GM21515 (cell line): ENCODE results near the gene SNX22.
A peak's percentile ranks its signal among the peaks of the same experiment; 100 is the strongest.

Source experiments
- ATAC-seq: cut with Tn5 transposase; IDR thresholded peaks from one replicate; pipeline ENCODE4 v1.9.1; 2021; ENCODE audit not compliant: unreplicated experiment

Gene SNX22

DNA sequence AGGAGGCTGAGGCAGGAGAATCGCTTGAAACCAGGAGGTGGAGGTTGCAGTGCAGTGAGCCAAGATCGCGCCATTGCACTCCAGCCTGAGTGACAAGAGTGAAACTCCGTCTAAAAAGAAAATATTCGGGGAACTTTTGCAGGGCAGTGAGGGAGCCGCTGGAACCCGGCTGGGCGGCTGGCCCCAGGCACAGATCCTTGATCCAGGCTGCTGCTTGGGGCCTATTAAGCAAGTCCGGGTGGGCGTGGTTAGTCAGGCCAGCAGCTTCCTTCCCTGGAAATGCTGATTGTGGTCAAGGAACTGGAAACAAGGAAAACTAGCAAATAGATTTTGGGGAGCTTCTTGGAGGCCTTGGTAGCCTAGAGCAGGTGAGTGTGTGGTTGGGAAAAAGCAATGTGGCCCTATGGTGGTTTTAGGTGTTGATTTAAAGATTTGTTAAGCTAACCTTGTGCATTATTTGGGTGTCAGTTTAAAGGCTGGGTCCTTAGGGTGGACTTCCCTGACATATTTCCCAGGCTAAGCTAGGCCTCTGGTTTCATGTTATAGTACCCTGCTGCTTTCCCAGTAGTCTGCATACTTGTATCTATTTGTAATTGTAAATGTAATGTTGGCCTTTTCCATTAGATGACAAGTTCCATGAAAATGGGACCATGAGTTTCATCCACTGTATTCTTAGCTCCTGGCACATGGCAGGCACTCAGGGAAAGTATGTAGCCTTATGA lies 17.7 kb upstream of the SNX22 start:
- no peak for ATAC-seq

DNA sequence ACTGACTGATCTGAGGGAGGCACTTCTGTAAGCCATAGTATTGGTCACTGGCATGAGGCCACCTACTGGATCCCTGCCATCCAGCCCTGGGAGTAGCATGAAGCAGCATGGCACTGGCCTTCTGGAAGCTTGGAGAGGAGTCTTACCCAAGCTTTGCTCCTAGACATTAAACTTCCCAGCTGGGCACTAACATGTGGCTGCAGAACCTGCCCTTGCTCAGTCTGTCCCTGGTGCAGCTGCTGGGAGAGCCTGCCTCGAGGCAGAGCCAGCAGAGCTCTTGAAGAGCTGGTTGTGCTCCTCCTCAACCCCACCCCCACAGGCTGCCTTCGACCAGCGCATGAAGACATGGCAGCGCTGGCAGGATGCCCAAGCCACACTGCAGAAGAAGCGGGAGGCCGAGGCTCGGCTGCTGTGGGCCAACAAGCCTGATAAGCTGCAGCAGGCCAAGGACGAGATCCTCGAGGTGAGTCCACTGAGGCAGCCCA lies 17.1 kb upstream of the SNX22 start:
- ATAC-seq, result no peak

DNA sequence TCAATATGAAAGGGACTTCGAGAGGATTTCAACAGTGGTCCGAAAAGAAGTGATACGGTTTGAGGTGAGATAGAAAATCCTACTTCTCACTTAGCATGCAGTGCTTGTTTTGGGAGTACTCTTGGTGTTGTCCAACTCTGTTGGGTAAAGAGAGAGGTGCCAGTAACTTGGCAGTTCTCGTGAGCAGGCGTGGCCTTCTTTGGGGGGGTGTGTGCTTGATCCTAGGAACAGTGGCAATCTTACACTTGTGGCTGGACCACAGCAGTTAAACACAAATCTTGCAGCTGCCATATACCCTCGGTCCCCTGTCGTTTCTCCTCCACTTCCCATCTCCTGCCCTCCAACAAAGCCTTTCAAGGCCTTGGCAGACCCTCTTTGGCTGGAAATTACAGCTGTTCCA lies 15.2 kb upstream of the SNX22 start:
- ATAC-seq, result no peak

DNA sequence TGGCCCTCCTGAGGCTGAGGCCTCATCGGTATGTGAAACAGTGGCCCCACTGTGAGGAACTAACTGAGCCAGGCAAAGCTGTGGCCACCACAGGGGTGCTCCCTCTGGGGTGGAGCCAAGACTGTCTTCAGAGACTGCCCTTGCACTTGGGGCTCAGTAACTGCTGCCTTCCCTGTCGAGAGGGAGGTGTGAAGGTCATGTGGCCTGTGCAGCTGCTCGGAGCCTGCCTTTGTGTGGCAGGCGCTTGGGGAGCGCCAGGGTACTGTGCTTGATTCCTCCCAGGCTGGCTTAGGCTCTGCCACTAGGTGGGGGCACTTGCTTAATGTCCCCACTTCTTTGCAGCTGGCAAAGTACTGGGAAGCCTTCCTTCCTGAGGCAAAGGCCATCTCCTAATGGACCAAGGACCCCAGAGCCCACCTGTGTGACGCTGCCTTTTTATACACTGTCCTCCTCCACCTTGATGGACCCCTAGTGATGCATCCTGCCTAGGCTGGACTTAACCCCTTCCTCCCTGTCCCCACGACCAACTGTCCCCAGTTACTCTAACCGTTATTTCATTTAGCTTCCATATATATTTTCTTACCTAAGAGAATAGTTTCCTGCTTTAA lies 14.2 kb upstream of the SNX22 start:
- no peak for ATAC-seq

DNA sequence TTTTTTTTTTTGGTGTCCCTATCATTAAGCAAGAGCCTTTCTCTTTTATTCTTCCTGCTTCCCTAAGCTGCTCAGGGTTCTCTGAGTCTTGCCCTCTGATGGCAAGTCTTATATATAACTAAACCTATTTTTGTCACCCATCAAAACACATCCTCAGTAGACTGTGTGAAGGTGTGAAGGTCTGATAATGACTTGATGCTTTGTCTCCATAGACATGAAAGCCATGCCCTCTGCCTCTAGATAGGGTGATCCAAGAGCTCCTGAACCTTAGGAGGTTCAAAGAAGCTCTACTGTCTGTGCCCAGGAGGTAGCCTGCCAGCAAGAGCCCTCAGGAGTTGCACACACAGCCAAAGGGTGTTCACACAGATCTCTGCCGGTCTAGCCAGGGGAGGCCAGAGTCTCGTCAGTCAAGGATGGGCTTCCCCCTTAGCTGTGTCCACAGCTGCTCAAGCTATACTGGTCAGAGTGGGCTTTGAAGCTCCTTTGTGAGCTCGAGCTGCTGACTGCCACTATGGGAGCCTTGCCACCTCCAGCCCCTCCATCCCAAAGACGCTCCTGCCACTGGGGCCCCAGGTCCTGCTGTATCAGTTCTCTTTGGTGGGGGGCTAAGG lies 13.1 kb upstream of the SNX22 start:
- no peak for ATAC-seq

DNA sequence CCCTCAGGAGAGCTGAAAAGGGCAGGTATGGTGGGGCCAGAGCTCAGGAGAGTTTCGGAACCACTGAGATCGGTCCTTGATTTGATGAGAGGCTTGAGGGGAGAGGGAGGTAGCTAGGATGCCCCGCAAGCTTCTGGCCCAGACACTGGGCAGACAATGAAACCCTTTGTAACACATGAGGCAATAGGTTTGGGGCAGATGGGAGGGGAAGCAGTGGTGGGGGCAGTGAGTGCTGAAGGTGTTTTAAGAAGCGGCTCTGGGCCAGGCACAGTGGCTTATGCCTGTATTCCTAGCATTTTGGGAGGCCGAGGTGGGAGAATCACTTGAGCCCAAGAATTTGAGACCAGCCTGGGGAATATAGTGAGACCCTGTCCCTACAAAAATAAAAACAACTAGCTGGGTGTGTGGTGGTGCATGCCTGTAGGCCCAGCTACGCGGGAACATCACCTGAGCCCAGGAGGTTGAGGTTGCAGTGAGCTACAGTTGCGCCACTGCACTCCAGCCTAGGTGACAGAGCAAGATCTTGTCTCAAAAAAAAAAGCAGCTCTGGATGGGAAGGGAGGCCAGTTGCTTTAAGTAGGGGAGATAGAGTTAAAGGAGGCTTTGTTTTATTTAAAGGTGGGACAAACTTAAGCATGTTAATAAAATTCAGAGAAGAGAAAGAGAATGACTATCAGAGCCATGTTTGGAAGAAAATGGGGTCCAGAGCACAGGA lies 9.6 kb upstream of the SNX22 start:
- ATAC-seq, result no peak

DNA sequence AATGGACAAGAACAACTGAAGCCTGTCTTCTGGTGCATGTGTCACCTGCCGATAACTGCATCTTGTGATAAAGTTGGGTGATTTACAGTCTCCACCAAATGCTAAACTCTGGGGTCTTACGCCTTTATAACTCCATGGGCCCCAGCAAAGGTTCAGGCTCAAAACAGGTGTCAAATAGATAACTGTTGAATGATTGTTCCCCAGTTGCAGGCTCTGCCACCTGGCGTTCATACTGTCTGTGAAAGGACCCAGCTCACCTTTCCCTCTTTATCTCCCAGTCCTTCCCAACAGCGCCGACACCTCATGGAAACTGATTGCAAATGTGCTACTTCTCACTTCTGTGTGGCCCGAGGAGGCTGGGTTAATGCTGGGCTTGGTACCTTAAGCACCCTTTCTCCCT lies 8.3 kb upstream of the SNX22 start:
- no peak for ATAC-seq

DNA sequence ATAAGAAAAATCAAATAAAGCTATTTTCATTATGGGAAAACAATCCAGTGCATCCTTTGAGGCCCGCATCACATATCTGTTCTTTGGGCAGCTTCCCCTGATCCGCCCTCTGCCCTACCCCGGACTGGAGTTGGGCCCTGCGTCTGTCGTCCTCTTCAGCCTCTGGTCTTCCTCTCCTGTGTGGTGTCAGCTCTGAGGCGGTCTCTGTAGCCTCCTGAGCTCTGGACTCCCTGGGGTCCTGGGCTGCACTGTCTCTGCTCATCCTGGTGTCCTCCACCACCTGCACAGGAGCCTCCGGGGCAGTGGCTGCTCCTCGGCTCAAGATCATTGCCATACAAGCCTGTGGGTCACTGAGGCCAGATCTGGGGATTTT lies 7.4 kb upstream of the SNX22 start:
- no peak for ATAC-seq

DNA sequence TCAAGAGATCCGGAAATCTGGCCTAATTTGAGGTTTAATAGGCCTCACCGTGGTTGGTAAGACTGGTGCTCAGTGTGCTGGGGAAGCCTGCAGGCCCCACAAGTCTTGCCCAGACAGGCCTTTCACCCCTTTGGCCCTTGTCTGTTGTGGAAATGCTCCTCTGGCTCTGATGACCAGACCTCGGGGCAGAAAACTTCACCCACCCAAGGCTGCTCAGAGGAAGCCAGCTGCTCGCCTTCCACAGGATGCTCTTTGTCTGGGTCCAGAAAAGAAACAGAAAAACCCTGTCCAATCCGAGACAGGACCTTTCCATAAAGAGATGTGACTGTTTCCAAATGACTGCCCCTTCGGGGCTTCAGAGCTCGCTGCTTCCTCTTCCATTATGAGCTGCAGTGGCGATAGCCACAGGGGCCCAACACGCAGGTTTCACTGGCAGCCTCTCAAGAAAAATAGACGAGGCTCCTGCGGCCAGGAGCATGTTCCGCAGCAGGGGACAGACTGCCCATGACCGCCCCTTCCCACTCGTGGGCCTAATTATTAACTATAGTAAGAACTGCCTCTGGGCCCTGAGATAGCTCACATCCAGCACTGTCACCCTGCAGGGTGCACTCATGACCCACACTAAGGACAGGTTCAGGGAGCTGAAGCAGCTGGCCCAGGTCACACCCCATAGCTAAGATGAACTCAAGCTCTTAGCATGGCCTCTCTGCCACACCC lies 6.8 kb upstream of the SNX22 start:
- peak; percentile 64 for ATAC-seq

DNA sequence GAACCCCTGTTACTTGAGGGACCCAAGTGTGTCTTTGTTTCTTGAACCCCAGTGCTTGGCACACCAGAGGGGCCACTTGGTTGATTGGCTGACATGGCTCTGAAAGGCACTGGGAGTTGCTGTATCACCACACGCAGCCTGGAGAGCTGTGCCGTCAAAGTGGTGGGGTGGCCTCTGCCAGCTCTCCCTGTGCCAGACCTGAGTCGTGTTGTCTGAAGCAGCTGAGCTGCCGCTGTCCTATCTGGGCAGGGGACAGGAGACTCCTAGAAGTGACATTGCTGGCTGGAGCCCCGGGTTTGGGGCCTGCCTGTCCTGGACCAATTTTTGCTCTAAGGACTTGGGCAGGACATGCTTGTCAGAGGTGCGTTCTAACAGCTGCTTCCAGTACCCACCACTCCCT lies 5.5 kb upstream of the SNX22 start:
- ATAC-seq, result no peak

DNA sequence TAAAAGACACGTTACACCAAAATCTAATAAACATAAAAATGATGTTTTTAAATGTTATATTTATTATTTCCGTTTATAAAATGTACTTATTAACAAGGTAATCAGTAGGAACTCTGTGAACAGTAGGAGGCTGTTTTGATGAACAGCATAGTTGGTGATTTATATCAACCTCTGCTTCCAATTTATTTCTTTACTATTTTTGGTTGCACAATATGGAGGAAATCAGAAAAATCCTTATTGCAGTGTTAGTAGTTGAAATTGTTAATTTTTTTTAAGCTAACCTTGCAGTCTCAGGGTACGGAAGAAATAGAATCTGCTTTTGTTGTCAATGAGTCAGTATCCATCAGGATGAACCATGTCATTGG lies 5.0 kb upstream of the SNX22 start:
- no peak for ATAC-seq

DNA sequence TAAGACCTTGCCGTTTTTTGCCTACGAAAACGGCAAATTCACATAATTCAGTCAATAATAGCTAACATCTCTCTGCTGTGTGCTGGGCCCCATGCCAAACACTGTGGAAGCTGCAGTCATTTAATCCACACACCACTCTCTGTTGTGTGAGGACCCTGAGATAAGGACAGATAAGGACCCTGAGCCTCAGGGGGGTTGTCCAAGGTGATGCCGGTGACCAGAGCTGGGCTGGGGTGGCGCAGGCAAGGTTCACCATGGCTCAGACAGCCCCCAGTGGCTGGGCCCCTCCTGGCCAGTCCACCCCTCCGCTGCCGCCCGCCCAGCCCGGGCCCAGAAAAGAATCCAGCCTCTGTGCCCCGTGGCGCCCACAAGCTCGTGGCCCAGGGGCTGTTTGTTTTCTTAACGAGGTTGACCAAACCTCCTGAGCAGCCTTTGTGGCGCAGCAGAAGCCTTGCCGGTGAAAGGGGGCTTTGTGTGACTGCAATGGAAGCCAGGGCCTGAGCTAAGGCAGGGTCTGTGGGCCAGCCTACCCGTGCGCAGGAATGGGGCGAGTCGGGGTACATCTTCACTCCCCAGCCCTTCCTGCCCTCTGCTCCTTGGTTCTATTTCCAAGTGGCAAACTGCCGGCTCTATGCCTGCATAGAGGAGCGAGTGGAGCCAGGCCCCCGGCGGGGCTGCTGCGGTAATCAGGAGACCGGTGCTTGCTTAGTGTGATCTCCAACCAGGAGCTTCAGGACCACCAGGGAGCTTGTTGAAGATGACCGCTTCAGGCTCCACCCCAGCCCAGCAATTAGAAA lies 4.4 kb upstream of the SNX22 start:
- no peak for ATAC-seq

DNA sequence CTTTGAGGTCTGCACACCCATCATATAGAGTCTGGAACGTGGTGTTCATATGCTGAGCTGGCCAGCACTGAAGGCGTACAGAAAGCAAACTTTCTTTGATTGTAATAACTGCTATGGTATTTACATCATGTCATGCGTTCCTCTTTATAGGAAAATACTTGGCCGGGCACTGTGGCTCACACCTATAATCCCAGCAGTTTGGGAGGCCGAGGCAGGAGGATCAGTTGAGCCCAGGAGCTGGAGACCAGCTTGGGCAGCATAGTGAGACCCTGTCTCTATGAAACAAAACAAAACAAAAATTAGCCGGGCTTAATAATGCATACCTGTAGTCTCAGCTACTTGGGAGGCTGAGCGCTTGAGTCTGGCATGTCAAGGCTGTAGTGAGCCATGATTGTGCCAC lies 3.4 kb upstream of the SNX22 start:
- no peak for ATAC-seq

DNA sequence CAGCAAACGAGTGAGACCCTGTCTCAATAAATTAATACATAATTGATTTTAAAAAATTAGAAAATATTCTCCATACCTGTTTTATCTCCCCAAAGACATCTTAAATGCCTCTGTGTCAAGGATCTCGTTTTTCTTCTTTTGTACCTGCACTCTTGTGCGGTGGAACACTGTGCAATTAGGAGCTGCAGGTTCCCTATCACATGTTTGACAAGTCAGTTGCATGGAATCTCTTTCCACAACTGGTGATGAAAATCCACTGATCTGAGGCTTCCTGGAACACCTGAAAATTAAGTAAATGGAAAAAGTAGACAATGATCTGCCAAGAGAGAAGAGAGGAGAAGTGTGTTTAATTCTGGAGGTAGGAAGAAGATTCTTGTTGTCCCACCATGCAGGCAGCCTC lies 3.0 kb upstream of the SNX22 start:
- no peak for ATAC-seq

DNA sequence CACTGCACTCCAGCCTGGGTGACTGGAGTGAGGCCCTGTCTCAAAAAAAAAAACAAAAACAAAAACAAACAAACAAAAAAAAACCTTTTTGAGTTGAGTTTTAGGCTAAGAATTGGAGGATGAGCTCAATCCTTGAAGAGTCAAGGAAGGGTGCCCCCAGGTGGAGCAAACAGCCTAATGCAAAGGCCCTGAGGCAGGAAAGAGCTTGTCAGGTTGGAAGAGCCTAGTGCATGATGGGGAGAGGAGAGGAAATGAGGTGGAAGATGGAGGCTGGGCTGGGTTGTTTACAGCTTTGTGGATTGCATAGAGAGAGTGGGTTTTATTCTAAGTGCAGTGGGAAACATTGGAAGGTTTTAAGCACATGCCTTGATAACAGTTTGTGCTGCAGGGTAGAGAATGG lies 2.1 kb upstream of the SNX22 start:
- ATAC-seq, result no peak

DNA sequence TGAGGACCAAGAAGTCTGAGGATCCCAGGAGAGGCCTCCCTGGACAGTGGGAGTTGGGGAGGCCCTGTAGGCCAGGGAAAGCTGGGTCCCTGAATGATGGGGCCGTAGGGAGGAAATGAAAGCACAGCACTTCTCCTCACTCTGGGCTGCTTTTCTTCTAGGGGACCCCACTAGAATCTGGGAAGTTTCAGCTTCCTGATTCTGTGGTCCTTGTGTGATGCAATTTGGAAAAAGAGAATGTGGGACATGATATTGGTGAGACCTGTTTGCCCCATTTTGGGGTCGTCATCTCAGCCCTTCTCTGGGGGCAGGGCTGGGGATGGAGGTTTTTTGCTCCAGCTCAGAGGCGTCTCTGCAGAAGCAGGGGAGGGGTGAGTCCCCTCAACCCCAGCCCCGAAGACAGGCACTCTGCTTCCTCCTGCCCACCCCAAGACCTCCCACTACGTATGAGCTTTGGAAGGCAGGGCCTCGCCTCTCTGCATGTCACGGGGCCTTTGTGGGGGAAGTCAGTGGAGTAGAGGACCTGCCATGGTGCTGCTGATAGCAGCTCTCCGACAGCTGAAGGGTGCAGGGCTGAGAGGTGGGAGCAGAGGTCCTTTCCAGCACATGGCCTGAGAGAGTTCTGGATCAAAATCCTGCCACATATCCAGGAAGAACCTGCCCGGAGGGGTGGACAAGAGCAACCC lies 1.5 kb upstream of the SNX22 start:
- no peak for ATAC-seq

DNA sequence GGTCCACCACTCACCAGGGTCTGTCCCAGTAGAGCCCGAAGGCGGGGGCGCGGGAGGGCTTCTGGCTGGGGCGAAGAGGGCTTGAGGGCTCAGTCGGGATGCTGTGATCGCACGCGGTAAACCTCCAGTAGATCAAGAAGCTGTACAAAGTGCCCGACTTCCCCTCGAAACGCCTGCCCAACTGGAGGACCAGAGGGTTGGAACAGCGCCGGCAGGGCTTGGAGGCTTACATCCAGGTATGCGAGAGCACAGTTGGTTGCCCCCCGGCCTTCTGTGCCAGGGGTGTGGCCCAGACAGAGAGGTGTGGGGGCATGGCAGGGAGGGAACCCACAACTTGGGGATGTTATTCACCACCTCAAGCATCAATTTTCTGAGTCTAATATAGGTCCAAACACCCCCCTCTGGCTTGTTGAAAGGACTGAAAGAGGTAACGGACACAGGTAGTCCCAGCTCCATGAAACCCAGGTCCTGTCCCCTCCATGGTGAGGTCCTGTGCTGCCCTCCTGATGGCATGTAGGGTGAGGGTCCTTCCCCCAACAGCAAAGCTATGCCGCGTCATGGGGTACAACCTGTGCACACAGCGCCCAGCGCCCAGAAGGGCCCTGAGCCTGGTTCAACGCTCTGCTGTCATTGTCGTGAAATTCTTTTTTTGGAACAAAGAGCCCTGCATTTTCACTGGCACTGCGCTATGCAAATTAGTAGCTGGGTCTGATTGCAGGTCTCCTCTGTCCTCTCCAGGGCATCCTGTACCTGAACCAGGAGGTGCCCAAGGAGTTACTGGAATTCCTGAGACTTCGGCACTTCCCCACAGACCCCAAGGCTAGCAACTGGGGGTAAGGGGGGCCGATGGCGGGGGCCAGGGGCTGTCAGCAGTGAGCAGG lies 1.2 kb downstream of the SNX22 start:
- peak; percentile 11 for ATAC-seq

DNA sequence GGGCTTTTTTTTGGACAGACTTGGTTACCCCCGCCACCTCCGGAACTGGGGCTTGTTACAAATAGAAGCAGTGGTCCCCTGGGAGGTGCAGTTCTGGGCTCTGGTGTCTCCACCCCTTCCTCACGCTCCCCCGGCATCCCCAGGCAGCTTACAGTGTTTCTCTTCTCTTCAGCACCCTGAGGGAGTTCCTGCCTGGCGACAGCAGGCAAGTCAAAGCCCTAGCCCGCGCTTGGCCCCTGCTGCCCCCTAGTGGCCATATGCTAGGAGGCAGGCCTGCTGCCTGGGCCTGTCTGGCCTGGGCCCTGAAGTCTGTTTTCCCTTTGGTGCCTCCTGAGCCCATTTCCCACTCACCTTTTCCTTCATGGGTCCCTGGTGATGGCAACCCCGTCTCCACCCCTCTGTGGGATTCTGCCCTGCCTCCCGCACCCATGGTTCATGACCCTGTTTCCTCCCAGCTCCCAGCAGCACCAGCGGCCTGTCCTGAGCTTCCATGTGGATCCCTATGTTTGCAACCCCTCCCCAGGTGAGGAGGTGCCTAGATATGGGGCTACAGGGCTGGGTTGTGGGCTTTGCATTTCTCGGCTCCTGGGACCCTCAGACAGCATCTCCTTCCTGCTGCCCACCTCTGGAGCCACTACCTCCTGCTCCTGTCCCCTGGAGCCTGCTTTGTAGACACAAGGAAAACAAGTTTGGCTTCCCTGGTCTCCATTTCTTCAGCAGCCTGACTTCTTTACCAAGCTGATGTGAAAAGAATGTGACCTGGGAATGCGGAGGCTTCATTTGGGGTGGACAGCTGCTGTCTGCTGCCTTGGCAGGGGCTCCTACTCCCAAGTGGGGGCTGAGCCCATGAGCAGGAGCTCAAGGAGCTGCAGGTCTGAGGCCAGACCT lies 2.2 kb downstream of the SNX22 start:
- peak; percentile 48 for ATAC-seq
